Germinal center (tissue), 1 donor: Measurements from ENCODE around the gene LOXHD1.

Source experiments
- DNase-seq: peaks from one replicate; pipeline ENCODE4 v3.0.0; 2012; ENCODE audit warnings: mixed read lengths, low spot score

LOXHD1 gene

DNA sequence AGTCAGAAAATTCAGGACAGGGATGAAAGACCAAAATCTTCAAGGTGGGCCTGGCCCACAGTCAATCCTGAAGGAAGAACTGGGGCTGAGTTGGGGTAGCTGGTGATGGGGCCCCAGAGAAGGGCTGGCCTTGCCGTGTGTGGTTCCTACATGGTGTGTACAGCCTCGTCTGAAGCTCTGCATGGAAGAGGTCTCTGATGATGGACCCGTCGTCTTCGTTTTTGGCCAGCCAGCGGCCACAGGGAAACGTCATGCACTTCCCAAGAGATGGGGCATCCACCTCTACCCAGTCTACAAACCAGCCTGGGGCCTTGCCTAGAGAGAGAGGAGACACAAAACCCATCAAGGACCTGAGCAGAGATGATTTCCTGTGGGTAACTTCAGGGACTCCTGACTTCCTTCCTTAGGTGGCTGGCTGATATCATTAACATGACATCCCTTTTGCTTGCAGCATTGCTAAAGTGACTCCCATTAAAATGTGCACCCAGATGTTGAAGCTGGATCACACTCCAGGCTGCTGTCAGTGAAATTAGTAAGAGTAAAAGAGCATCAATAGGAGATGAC, 115.3 kb downstream of the LOXHD1 start:
- no peak for DNase-seq

DNA sequence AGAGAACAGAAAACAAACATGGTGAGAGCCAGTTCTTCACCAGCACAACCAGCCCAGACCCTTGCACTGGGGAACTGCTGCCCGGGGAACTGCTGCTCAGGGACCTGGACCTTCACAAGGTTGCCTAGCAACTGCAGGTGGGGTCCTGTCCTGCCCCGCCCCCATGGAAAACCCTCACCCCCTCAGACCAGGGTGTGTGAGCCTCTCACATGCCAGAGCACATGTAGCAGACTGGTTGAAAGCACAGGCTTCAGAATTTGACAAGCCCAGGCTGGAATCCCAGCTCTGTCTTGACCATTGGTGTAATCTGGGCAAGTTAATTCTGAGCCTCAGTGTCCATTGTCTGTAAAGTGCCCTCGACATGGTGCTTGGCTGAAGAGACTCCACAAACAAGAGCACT, 118.6 kb downstream of the LOXHD1 start:
- no peak for DNase-seq

DNA sequence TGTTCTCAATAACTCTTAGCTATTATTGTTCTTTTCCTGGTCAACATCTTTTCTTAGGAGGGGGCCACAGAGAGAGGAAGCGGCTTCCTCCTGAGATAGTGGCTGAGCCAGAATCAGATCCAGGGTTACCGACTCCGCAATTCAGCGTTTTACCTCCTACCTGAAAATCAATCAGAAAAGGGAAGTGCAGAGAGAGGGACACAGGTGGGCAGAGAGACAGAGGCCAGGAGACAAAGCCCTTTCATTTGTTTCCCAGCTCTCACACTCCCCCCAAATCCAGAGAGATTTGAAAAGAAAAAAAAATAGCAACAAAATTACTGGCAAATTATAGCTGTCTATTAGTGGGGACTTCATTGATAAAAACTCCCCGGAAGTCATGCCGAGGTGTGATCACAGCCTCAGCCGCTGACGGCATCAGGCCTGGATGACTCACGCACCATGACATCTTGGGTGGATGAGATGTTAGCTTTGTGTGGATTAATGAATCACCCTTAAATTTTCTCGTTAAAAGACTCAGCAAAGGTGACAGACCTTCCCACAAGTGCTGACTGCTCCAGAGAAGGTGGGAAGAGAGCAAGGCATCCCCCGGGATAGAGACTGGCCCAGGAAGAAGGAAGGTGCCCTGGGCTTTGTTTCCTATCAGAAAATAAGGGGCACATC, 120.7 kb downstream of the LOXHD1 start:
- no peak for DNase-seq

DNA sequence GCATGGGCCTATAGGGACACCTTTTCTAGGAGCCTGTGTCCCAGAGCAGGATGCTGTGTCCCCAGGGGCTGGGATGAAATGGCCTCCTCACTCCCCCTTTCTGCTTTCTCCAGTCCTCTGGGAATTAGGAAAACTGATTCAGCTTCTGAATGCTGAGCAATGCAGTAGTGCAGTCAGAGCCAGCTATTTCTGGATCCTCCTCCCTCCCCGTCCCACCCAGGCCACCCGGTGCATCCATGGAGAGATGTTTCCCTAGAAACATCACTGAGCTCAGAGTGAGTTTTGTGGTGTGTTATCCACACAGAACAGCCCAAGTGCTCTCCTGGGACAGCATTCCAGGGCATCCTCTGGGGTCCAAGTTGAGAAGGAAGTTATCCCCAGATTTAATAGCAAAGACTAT, 125.5 kb downstream of the LOXHD1 start:
- DNase-seq: no peak

DNA sequence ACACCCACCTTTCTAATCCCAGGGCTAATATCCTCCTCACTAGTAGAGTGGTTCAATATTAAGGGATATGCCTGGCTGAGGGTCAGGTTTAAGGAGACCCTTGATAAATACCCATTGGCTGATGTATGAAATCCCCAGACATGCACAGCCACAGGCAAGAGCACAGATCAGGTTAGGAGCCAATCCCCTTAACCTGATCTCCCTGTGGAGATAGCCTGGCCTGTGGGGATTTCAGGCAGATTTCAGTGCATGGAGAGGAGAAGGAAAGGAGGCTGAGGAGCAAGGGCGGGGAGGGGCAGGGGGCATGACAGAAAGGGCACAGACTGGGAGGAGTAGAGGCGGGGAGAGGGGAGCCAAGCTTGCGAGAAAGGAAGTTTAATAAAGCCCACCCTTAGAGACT, 129.0 kb downstream of the LOXHD1 start:
- no peak for DNase-seq

DNA sequence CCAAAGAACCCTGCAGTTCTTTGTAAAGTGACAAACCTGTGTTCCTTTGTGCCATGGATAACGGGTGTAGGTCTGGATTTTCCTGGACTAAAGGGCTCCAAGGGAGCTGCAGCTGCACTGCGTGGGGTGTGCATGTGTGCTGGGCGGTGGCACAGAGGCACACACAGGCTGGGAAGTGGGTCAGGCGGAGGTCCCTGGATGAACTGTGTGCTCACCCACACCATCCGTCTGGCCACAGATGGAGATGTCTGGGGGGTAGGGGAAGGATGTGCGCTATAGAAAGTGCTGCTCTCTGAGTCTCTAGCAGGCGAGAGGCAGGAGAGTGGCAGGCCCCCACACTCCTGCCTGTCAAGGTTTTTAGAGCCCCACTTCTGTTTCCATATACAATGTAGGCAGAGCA, 137.2 kb downstream of the LOXHD1 start:
- no peak for DNase-seq

DNA sequence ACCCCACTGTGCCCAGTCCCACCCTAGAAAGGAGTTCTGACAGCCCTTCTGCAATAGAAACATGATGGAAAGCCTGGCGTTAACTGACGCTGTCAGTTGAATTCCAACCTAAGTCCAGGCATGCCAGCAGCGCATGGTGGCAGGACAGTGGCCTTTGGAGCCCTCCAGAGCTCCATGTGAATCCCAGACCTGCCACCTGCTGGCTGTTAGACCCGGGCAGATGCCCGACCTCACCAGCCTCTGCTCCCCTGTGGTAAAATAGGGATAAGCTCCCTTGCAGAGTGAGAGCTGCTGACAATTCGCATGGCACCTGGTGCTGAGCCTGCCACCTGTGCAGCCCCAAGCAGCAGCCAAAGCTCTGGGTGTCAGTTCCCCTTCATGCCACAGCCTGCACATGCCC, 138.6 kb downstream of the LOXHD1 start:
- no peak for DNase-seq

DNA sequence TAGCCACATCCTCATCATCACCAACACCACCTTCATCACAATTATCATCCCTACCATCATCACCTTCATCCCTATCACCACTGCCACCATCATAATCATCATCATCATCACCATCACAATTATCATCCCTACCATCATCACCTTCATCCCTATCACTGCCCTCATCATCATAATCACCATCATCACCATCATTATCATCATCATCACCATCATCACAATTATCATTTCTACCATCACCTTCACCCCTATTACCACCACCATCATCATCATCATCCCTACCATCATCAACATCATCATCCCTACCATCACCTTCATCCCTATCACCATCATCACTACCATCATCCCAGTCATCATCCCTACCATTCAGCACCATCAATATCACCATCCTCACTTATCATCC, 140.5 kb downstream of the LOXHD1 start:
- no peak for DNase-seq

DNA sequence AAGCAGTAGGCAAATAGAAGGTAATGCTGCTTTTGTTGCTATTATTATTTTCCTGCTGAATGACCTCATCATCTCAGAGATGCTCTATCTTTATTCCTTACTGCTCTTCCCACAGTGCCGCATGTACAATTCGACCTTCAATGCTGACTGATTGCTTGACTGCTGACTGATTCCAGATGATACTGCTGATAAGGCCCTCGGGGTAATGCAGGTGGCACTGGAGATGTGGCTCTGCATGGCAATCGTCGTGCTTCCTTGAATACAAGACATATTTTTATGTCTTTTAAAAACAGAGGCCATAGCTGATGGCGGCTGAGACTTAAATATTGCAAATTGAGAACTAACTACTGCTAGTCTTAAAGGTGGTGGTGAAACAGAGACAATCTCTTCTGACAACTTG, 146.6 kb downstream of the LOXHD1 start:
- DNase-seq: no peak

DNA sequence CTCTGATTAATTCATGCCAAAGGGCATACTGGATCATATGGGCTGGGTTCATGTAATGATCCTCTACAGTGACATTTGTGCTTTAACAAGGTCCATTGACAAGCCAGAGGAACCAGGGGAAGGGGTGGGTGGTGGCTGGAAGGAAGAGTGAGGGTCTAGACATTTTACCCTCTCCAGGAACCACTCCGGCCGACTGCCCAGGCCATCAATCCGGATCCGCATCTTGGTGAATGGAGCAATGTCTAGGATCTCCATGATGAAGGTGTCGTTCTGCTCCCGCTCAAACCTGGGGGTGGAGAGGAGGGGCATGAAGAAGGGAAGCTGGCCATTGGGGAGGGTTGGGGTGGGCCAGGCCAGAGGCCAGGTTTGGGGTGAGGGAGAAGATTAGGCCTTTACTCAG, 147.5 kb downstream of the LOXHD1 start:
- no peak for DNase-seq

DNA sequence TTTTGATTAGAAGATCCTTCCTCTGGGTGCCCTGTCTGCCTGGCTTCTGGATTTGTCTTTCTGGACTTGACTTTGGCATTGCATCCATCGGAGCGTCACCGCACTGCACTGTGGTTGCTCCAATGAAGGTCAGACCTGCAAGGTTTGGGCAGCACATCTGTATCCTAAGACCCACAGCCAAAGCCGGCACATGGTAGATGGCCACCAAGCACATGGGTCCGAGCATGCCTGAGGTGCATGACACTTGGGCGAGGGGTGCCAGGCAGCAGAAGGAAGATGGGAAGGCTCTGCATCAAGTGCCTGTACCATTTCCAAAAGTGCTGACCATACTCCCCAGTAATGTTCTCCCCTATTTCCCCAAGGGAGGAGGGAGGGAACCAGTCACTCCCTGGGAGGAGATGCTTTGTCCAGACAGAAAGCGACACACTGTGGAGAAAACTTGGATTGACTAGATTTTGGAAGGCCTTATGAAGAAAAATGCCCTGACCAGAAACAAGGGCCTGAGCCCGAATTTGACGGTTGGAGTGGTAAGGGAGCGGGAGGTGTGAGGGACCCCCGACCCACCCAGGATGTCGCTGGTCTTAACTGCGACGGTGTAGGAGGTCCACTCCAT, 149.9 kb downstream of the LOXHD1 start:
- DNase-seq: no peak

DNA sequence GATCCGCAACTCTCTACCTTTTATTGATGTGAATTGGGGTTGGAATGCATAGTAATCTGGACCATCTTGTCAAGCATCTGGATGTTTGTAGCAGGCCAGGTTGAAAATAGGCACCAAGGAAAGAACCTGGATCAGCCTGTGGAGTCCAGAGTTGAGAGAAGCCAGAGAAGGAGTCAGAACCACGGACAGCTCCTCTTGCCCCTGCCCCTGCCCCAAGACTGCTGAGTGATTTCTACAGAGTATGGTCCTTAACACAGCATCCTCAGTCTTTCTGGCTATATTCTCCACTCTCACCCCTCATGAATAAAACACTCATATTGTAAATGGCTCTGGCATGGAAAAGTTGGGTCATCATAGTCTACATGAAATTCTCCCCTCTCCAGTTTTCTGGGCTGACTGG, 154.6 kb downstream of the LOXHD1 start:
- DNase-seq: no peak

DNA sequence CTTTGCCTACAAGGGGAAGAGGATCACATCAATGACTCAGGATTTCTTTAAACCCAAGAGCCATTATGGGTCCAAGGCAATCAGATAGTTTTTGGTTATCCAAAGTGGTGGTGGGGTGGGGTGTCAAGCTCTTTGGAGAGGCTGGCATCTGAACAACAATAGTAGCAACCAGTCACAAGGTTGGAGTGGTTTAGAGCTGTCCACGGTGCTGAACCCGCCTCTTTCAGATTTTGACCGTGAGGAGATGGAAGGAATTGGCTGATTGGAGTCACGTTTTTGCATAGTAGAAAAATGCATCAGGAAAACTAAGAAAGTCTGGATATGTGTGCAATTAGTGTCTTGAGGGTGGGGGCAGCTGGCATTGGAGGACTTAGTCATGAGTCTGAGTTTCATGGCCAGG, 159.9 kb downstream of the LOXHD1 start:
- no peak for DNase-seq

DNA sequence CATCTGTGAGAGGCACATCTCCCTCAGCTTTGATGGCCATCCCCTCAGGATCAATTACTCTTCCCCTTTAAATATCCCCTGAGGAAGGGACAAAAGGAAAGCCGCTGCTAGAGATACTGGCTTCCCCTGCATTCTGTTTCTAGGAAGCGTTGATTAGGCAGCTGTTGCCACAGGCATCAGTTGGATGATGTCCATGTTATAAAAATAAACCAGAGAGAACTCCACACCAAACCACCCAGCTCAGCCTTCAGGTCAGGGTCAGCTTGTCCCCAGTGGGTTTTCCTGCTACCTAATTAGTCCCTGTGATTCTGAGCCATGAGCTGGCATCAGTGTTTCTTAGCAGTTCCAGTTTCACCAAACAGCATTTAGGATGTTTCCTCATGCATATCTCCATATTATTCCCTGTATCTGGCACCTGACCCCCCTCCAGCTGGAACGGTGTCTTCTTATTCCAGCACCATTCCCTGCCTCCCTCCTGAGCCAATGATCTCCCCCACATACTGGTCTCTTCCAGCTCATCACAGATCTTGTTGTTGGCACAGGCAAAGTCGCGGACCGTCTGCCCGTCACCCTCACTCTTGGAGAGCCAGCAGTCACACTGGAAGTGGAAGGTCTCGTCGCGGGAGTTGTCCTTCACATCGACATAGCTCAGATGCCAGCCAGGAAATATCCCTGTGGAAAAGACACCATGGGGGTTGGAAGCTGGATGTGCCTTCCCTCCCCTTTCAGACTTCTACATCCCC, 168.4 kb downstream of the LOXHD1 start:
- DNase-seq: no peak

DNA sequence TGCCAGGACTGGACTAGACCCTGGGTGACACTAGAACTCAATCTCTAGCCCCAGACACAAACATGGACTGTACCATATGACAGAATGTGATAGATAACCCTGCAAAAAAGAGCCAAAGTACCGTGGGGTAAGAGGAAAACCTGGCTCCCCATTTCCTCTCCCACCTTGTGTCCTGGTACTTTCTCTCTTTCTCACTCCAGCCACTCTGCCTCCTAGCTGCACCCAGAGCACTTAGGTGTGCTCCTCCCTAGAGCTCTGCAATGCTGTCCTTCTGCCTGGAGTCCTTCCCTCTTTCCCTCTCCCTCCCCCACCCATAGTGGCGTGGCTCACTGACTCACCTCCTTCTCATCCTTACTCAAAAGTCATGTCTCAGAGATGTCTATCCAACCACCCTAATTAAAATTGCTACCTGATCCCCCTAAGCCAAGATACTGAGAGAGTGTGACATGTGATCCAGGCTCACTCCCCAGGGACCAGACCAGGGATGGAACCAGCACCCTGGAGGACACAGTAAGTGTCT, 171.3 kb downstream of the LOXHD1 start:
- DNase-seq: no peak

DNA sequence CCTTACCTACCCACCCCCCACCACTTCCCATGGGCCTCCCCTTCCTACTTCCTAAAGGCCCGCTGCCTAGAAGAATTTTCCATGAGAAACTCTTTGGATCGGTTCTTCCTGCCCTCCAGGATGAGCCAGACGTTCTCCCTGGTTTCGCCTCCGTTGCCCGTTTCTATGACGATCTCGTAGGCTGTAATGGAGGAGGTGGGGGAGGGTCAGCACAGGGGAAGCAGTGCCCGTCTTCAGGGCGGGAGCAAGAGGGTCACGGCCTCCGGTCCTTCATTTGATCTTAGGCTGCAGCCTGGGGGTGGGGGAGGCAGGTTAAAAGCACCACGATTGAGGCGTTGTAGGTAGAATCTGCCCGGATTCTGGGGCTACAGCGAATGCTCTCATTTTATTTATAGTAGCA, 172.0 kb downstream of the LOXHD1 start:
- no peak for DNase-seq

DNA sequence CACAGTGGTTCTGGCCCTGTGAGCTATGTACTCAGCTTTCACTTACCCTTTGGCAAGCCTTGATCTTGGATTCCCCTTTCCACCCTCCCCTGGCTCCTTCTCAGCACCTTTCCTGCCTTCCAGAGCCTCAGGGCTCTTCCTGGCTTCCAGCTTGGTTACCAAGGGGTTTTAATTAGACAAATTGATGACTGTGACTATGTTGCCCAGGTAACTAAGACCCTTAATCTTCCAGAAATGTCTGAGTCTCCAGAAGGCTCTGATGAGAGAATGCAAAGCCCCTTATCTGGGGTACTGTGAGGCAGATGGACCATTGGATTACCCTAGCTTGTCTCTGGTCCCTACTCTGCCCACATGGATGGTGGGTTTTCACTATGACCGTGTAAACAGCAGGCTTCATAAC, 174.2 kb downstream of the LOXHD1 start:
- no peak for DNase-seq

DNA sequence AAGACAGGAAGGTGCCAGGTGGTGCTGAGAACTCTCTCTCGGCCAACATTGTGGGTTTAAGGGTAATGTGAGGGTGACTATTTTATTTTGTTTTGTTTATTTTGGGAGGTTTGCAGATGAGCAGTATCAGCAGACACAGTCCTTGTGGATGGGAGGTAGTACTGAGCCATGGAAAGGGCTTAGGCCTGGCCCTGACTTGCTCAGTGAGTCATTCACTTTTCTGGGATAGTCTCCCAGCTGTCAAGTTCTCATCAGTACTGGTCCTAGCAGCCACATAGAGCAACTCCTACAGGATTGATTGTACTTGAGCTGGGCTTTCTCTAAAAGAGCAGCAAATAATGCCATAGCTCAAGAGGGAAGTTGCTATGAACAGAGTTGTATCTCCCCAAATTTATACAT, 175.2 kb downstream of the LOXHD1 start:
- DNase-seq: no peak

DNA sequence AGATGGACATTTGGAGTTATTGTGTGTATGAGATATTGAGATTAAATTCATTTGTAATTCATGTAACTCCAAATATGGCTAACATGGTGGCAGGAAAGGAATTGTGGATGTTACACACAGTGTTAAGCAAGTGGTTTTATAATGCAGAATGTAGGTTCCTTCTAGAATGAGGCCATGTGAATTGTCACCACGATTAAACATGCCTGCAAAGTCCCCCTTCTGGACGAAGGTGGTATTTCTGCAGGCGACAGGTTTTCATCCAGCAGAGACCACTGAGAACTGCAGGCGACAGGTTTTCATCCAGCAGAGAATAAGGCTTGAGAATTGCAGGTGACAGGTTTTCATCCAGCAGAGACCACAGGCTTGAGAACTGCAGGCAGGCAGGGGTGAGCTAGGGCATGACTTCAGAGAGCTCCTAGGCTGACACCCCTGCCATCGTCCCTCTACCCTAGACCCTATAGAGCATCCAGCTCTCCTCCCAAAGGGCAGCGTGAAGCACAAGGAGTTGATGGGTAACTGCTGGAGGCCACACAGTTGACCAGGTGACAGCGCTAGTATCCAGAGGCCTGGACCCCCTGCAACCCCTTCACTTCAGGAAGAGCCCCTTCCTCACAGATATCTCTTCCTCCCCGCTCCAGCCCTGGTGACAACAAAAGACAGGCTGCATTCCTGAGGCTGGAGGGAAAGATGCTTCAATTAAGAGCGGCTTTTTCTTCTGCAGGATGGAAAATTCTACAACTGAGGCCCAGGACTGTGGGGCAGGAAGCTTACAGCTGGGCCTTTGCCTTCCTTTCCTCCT, 175.8 kb downstream of the LOXHD1 start:
- DNase-seq: peak; percentile 40

DNA sequence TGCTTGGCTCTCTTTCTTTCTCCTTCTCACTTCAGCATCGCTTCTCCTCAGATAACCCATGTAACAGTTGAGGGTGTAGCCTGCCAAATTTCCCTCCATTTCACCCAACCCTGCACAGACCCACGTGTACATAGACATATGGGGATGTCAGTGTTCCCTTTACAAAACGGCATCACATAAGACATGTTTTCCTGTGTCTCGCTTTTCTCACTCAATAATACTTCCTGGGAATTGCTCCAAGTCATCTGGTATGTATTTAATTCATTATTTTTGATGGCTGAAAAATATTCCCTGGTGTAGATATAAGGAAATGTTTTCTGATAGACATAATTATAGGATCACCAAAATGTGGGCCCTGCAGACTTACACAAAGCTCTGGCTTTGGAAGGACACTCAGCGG, 176.8 kb downstream of the LOXHD1 start:
- no peak for DNase-seq

DNA sequence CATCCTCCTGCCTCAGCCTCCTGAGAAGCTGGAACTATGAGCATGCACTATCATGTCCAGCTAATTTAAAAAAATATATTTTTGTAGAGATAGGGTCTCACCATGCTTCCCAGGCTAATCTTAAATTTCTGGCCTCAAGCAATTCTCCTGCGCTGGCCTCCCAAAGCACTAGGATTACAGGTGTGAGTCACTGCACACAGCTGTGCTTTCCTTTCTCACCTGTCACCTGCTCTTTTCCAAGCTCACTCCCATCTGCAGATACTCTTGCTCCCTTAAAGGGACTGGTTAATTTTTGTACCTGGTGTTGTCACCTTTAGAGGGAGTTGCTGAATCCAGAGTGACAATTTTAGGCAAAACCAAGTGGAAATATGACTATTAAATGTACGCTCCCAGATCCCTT, 178.2 kb downstream of the LOXHD1 start:
- DNase-seq: no peak

DNA sequence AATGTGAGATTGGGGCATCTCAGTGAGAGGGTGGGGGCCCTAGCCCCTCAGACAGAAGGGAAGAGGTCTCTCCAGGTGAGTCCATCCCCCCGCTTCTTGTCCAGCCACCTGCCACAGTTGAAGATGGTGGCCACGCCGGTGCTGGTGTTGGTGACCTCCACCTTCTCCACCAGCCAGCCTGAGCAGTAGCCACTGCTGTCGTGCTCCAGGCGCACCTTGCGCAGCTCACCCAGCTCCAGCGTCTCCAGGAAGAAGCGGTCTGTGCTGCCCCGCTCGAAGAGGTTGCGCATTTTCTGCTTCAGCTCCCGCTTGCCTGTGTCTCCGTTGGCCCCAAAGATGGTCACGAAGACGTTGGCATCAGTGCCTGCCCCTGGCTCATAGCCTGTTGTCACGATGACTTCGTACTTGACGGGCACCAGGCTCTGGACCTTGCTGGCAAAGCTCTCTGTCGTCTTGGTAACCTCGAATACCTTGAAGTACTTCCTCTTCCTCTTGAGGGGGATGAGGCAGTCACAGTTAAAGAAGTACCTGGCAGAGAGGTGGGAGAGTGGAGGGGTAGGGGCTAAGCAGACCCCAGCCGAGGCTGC, 179.5 kb downstream of the LOXHD1 start:
- no peak for DNase-seq
